ENCODE data around the gene ZNF358.

DNA sequence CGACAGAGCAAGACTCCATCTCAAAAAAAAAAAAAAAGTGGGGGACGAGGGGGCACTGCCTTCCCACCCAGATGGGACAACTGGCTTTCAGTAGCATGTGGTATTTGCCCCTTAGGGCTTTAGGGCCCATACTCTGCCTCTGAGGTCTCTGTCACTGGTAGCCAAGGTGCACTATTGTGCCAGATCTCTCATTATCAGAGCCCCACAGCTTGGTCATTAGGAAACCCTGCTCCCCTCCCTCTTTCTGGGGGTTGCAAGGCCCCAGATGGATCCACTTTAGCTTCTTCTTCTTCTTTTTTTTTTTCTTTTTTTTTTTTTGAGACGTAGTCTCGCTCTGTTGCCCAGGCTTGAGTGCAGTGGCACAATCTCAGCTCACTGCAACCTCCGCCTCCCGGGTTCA is 11.2 kb upstream of the ZNF358 start:
- no peak for TF ChIP-seq POLR2A (IDR thresholded peaks at IDR 0.05; ENCODE audit: low read depth, low read length)
- TF ChIP-seq TAF1 (IDR thresholded peaks at IDR 0.05; ENCODE audit: low read depth, low read length), result no peak
- TF ChIP-seq POLR2AphosphoS5 (IDR thresholded peaks at IDR 0.05; ENCODE audit: low read depth, low read length), result no peak
- TF ChIP-seq POU2F2 (IDR thresholded peaks at IDR 0.05; ENCODE audit: low read depth, low read length), result no peak
- no peak for TF ChIP-seq PAX5 (IDR thresholded peaks at IDR 0.05; ENCODE audit: insufficient read depth, low read length, severe bottlenecking)
- no peak for TF ChIP-seq SPI1 (IDR thresholded peaks at IDR 0.05; ENCODE audit: low read depth, low read length)
